ENCODE data around the gene TFR2.

DNA sequence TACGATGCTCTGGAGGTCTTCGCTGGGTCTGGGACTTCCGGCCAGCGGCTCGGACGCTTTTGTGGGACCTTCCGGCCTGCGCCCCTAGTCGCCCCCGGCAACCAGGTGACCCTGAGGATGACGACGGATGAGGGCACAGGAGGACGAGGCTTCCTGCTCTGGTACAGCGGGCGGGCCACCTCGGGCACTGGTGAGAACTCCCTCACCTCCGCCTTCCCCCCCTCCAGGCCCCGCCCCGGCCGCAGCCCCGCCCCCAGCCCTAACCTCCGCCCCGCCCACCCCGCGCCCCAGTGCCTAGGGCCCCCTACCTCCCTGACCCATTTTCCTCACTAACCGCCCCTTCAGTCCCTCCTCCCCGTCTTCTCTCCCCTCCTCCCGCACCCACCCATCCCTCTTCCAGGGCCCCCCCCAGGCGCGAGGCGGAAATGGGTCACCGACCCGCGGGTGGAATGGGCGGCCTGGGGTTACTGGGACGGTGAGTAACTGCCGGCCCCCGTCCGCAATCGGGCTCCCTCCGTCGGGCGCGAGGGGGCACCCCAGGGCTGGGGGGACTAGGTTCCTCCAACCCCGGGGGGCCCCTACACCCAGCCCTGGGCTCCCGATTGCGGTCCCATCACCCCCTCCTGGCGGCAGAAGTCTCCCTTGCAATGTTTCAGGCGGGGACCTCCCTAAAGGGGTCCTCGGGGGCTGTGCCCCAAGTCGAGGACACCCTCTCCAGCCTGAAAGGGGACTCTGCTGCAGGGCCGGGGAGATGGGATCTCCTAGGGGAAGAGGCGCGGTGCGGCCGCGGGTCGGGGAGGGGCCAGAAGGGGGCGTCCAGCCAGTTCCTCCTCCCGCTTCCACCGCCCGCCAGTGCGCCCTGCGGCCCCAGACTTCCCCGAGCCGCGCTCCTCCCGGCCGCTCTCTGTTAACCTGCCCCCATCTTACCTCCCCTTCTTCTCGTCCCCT, 37.0 kb downstream of the TFR2 start:
- TF ChIP-seq POLR2A (IDR thresholded peaks at IDR 0.05): peak; percentile 30 to 75
- TF ChIP-seq, protein P1, sequence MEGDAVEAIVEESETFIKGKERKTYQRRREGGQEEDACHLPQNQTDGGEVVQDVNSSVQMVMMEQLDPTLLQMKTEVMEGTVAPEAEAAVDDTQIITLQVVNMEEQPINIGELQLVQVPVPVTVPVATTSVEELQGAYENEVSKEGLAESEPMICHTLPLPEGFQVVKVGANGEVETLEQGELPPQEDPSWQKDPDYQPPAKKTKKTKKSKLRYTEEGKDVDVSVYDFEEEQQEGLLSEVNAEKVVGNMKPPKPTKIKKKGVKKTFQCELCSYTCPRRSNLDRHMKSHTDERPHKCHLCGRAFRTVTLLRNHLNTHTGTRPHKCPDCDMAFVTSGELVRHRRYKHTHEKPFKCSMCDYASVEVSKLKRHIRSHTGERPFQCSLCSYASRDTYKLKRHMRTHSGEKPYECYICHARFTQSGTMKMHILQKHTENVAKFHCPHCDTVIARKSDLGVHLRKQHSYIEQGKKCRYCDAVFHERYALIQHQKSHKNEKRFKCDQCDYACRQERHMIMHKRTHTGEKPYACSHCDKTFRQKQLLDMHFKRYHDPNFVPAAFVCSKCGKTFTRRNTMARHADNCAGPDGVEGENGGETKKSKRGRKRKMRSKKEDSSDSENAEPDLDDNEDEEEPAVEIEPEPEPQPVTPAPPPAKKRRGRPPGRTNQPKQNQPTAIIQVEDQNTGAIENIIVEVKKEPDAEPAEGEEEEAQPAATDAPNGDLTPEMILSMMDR (IDR thresholded peaks at IDR 0.05): peak; percentile 30 to 58 (median 46)
